HL-60 (cell line): ENCODE results near the gene INPP5B.
"Not testable (repeated sequence)": the region's sequence is repeated elsewhere in the genome, so short reads cannot be mapped to it uniquely, and the experiment has no call there.

ENCODE experiments used
- DNase-seq, 2 experiments: peaks; one replicate each; pipeline ENCODE4 v3.0.0-alpha.2; 2010 to 2020; ENCODE audit warnings: low read depth in 1 of 2, low spot score in 1 of 2
- H3K27ac ChIP-seq: fragments of 250-450 bp; sonication (Bioruptor Pico); replicated peaks from 2 replicates; pipeline ENCODE4 v1.5.1; 2020; ENCODE audit warnings: mild to moderate bottlenecking, moderate library complexity
- H3K27me3 ChIP-seq: fragments of 250-450 bp; sonication (Bioruptor Pico); 2 replicates; pipeline ENCODE4 v1.5.1; 2021; ENCODE audit warnings: mild to moderate bottlenecking, moderate library complexity; ENCODE audit not compliant: insufficient read depth, poor library complexity, severe bottlenecking
- H3K4me3 ChIP-seq: replicated peaks from 2 replicates; pipeline ENCODE4 v1.5.1; 2011; ENCODE audit warnings: mild to moderate bottlenecking, control low read depth, low read length; ENCODE audit not compliant: insufficient read depth
- GABPA ChIP-seq: IDR thresholded peaks from 2 replicates; pipeline ENCODE4 v1.6.1; 2012; ENCODE audit warnings: low read depth
- SPI1 ChIP-seq: IDR thresholded peaks from 2 replicates; pipeline ENCODE4 v1.6.1; 2012; ENCODE audit warnings: low read depth, mild to moderate bottlenecking, borderline replicate concordance
- TF ChIP-seq, protein P1 (sequence below): IDR thresholded peaks from one replicate; pipeline ENCODE4 v1.5.1; 2011; ENCODE audit warnings: low read length, control low read depth, inconsistent platforms; ENCODE audit not compliant: insufficient read depth
- TF ChIP-seq, protein P2 (sequence below): IDR thresholded peaks from 2 replicates; pipeline ENCODE4 v1.6.1; 2012; ENCODE audit warnings: low read depth; ENCODE audit not compliant: insufficient replicate concordance

Gene INPP5B

DNA sequence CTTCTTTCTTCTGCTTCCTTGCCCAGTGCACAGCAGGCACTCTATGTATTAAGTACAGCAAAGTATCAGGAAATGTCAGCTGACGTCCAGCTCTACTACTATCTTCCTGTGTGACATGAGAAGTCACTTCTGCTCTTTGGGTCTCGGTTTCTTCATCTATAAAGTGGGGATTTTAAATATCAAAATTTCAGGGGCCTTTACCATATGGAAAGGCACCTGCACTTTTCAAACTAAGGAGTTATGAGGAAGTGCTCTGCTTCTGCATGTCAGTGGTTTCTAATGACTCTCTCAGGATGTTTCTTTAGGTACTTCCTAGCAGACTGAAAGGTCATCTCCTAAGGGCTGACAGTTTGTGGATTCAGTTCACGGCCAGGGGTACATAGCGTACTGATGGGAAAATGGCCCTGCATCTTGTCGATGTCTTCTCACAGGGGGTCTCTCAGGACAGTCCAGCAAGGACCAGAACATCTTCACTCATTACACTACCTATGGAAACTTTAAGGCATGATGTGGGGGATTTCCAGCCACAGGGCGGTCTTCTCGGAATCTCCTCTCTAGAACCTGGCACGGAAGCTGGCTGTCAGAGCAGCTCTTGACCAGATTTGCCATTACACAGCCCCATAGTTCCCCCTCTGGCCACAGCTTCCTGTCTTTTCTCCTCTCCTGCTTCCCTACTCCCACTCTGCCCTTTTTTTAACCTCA is 45.5 kb downstream of the INPP5B start:
- no peak overlapping the region for H3K4me3 ChIP-seq
- peak in 1 of 2 experiments; percentile 38 for DNase-seq

DNA sequence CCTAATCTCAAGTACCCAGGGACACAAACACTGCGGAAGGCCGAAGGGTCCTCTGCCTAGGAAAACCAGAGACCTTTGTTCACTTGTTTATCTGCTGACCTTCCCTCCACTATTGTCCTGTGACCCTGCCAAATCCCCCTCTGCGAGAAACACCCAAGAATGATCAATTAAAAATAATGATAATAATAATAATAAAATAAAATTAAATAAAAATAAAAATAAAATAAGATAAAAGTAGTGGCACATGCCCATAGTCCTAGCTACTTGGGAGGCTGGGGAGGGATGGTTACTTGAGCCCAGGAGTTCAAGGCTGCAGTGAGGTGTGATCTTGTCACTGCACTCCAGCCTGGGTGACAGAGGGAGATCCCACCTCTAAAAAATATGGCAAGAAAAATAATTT is 49.3 kb downstream of the INPP5B start:
- H3K27me3 ChIP-seq, H3K4me3 ChIP-seq, H3K27ac ChIP-seq, DNase-seq: not testable (repeated sequence)

More for the DNA sequence above, 45.5 kb downstream of the INPP5B start:
- Histone ChIP-seq H3K27ac (peak overlapping the region; percentile 33), H3K27me3 (no peaks in the 10 kb centered on the region)
- TF ChIP-seq GABPA = peak; percentile 22; the same call in 1 of the 2 replicates
- TF ChIP-seq, protein P1, sequence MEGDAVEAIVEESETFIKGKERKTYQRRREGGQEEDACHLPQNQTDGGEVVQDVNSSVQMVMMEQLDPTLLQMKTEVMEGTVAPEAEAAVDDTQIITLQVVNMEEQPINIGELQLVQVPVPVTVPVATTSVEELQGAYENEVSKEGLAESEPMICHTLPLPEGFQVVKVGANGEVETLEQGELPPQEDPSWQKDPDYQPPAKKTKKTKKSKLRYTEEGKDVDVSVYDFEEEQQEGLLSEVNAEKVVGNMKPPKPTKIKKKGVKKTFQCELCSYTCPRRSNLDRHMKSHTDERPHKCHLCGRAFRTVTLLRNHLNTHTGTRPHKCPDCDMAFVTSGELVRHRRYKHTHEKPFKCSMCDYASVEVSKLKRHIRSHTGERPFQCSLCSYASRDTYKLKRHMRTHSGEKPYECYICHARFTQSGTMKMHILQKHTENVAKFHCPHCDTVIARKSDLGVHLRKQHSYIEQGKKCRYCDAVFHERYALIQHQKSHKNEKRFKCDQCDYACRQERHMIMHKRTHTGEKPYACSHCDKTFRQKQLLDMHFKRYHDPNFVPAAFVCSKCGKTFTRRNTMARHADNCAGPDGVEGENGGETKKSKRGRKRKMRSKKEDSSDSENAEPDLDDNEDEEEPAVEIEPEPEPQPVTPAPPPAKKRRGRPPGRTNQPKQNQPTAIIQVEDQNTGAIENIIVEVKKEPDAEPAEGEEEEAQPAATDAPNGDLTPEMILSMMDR = no peak
- TF ChIP-seq SPI1 = peak; percentile 96
- TF ChIP-seq, protein P2, sequence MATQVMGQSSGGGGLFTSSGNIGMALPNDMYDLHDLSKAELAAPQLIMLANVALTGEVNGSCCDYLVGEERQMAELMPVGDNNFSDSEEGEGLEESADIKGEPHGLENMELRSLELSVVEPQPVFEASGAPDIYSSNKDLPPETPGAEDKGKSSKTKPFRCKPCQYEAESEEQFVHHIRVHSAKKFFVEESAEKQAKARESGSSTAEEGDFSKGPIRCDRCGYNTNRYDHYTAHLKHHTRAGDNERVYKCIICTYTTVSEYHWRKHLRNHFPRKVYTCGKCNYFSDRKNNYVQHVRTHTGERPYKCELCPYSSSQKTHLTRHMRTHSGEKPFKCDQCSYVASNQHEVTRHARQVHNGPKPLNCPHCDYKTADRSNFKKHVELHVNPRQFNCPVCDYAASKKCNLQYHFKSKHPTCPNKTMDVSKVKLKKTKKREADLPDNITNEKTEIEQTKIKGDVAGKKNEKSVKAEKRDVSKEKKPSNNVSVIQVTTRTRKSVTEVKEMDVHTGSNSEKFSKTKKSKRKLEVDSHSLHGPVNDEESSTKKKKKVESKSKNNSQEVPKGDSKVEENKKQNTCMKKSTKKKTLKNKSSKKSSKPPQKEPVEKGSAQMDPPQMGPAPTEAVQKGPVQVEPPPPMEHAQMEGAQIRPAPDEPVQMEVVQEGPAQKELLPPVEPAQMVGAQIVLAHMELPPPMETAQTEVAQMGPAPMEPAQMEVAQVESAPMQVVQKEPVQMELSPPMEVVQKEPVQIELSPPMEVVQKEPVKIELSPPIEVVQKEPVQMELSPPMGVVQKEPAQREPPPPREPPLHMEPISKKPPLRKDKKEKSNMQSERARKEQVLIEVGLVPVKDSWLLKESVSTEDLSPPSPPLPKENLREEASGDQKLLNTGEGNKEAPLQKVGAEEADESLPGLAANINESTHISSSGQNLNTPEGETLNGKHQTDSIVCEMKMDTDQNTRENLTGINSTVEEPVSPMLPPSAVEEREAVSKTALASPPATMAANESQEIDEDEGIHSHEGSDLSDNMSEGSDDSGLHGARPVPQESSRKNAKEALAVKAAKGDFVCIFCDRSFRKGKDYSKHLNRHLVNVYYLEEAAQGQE = no peak

DNA sequence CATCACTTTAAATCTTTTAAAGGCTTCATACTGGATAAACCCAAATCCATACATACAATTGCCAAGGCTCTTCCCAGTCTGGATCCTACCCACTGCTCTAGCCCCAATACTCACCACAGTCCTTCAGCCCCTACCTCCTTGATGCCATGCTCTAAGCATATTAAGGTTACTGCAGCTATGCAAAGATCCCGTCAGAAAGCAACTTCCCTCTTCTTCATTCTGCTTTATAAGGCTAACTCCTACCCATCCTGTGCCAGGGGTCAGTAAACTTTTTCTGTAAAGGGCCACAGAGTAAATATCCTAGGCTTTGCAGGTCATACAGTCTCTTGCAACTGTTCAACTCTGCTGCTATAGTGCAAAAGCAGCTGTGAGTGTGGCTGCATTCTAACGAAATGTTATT is 53.2 kb downstream of the INPP5B start:
- H3K4me3 ChIP-seq = no peak overlapping the region
- H3K27me3 ChIP-seq = no peaks in the 10 kb centered on the region
- H3K27ac ChIP-seq = no peak overlapping the region
- no peak for DNase-seq
- TF ChIP-seq, protein P2 = no peak
- TF ChIP-seq GABPA = no peak

DNA sequence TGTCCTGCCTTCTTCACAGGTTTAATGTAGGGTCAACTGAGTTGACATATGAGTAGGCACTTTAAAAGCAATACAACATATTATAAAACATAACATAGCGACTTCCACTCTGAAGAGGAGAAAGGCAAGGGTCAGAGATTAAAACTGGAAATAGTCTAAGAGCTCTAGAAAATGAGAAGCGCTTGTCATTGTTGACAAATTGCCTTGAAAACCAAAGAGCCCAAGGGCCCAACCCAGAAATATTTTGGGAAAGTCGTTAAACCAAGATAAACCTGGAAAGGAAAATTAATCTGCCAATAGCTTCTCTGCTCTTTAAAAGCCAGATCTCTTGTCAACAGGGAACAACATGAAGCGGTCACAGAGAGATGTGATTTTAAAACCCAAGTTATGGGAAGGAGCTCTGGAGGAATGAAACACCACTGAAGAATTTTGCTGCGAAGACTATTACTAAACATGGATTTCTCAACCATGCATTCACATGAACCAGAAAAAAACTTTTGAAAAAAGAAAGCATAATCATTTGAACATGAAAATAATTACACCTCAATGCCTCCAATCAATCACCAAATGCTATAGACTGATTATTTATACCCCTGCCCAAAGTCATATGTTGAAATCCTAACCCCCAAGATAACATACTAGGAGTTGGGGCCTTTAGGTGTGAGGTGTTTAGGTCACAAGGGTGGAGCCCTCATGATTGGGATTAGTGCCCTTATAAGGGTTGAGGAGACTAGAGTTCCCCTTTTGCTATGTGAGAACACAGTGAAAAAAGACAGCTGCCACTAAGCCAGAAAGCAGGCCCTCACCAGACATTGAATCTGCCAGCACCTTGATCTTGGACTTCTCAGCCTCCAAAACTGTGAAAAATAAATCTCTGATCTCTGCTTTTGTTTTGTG is 54.5 kb downstream of the INPP5B start:
- no peak for DNase-seq
- Histone ChIP-seq H3K4me3 (no peak overlapping the region), H3K27me3 (no peaks in the 10 kb centered on the region), H3K27ac (no peak overlapping the region)
- peak; percentile 31; the same call in 1 of the 2 replicates for TF ChIP-seq SPI1
- TF ChIP-seq, protein P1 = no peak
